ENCODE measurements around the gene PCDHA1.

DNA sequence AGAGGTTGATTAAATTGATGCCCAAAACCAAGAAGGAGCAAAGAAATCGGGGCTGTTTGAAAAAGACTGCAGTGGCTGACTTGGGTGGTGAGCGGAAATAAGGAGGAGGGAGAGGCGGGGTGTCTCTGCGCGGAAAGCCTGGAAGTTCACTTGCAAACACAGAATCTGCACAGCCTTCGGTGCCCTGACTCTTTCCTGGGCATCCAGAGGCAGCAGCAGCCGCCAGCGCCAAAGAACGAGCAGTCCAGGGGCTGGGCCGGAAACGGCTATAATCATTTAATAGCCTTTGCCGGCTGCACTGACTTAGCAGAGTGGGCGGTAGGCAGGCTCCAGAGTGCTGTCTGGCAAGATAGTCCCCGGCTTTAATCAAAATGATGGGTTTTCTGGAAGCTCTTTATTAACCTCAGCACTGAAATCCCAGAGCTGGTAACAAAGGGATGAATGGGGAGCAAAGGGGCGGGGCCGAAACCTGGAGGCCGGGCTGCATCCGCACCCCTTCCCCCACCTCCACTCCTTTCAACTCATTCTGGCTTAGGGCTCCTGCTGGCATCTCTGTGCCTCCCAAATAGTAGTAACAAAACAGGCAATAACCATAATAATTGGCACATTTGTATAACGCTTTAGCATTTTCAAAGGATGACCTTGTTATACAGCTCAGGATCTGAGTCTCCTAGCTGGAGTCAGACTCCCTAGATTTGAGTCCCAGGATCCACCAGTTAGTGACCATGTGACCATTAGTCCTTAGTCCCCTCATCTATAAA, 216.1 kb downstream of the PCDHA1 start:
- no peak for TF ChIP-seq POLR2AphosphoS5 (IDR thresholded peaks at IDR 0.05; ENCODE audit: low read depth, low read length)
- no peak for TF ChIP-seq SIN3A (IDR thresholded peaks at IDR 0.05; ENCODE audit: borderline replicate concordance, insufficient read depth, low read length)
- no peak for TF ChIP-seq REST (IDR thresholded peaks at IDR 0.05; ENCODE audit: insufficient read depth in 1 of 2, low read depth in 2 of 2, low read length in 2 of 2)
- TF ChIP-seq TAF1 (IDR thresholded peaks at IDR 0.05; ENCODE audit: borderline replicate concordance, insufficient read depth, low read length), result no peak
- no peak for TF ChIP-seq FOXP2 (optimal IDR thresholded peaks at IDR 0.05; ENCODE audit: borderline replicate concordance, extremely low read depth, extremely low read length, insufficient read depth)
